ENCODE data around the gene HLF. TPM values are rescaled to one million over a fixed set of nuclear protein-coding genes. Genes with fewer than 3 reads are reported as not detected.

HLF gene
- total and polyA plus RNA-seq, 2 donors (not counting 3 experiments of a cell fraction or from before 2014, with no cell fraction given) = not detected

GRCh38 chr17:55305321-55306087 is 40.7 kb downstream of the HLF start:
- H3K9ac ChIP-seq (replicated peaks; ENCODE audit: extremely low read depth, insufficient read depth, low read length) = no peak overlapping the region
- ChIA-PET CTCF (interaction anchor here (0.6 to 2.1 kb wide), 2 partner anchors 9 to 313 kb away, joined by 3 to 7 read pairs; no protein-coding TSS in a partner anchor), POLR2A (no interaction called here)
- dilution Hi-C loops (cut with MboI; ENCODE audit: extremely low pct_ligation_motif_present, low sequenced_read_pairs) = no loop called here
- no peaks in the 10 kb centered on the region for H4K20me1 ChIP-seq (replicated peaks; ENCODE audit: control insufficient read depth, extremely low read depth, insufficient read depth, low read length)
- H3K4me3 ChIP-seq (replicated peaks in 1 of 3; ENCODE audit: insufficient read depth in 1 of 3, low read depth in 1 of 3, low read length in 3 of 3) = no peak overlapping the region
- no TSS peak for BruUV-seq (replicated peaks)
- FAIRE-seq (no peak), DNase-seq (ENCODE audit: low read depth, low spot score) (no peak)
- H3K36me3 ChIP-seq (ENCODE audit: control insufficient read depth in 2 of 2, extremely low read depth in 1 of 2, insufficient read depth in 2 of 2, low read length in 2 of 2) = no peaks in the 10 kb centered on the region
- no peak for TF ChIP-seq CTCF (IDR thresholded peaks at IDR 0.05; ENCODE audit: extremely low read depth in 1 of 2, insufficient read depth in 1 of 2, low read depth in 1 of 2, low read length in 2 of 2)
- no peak for TF ChIP-seq GATA2 (IDR thresholded peaks at IDR 0.05; ENCODE audit: insufficient read depth, insufficient read length, low read depth, low read length)
- no peak for TF ChIP-seq MAX (IDR thresholded peaks at IDR 0.05; ENCODE audit: insufficient read depth, insufficient read length)
- TF ChIP-seq JUN (IDR thresholded peaks at IDR 0.05; ENCODE audit: borderline replicate concordance, insufficient read depth, insufficient read length, low read depth) = no peak
- TF ChIP-seq POLR2AphosphoS5 (IDR thresholded peaks at IDR 0.05; ENCODE audit: insufficient read depth, low read depth, low read length) = no peak
- TF ChIP-seq FOS (IDR thresholded peaks at IDR 0.05; ENCODE audit: borderline replicate concordance, insufficient read depth, low read length) = no peak
- no peak for TF ChIP-seq EZH2 (IDR thresholded peaks at IDR 0.05; ENCODE audit: borderline replicate concordance, low read depth, low read length, severe bottlenecking)
- no peak for TF ChIP-seq POLR2A (IDR thresholded peaks at IDR 0.05; ENCODE audit: low read depth, low read length)
- no peak for TF ChIP-seq MYC (IDR thresholded peaks at IDR 0.05; ENCODE audit: low read depth, low read length)
- H3K79me2 ChIP-seq (ENCODE audit: control insufficient read depth, insufficient read depth, low read length) = no peaks in the 10 kb centered on the region
- no peaks in the 10 kb centered on the region for H3K9me1 ChIP-seq (replicated peaks; ENCODE audit: control insufficient read depth, extremely low read depth, insufficient read depth, low read length)
- intact Hi-C loops (cut with micrococcal nuclease) = no loop called here
- no peak overlapping the region for H3K4me2 ChIP-seq (ENCODE audit: insufficient read depth, low read length)
- H3K4me1 ChIP-seq (ENCODE audit: control insufficient read depth, extremely low read depth, insufficient read depth, low read length) = no peaks in the 10 kb centered on the region
- H2AFZ ChIP-seq (ENCODE audit: low read depth, low read length) = no peak overlapping the region
- H3K9me3 ChIP-seq (replicated peaks; ENCODE audit: control insufficient read depth, insufficient read depth, low read length) = no peaks in the 10 kb centered on the region
- peaks cover 0 to 3% of the 10 kb centered on the region in 2 experiments for H3K27me3 ChIP-seq (ENCODE audit: control insufficient read depth in 2 of 2, insufficient read depth in 2 of 2, low read length in 2 of 2)
- H3K27ac ChIP-seq (ENCODE audit: insufficient read depth, low read depth, low read length) = no peak overlapping the region

Measured in endothelial cell of umbilical vein (primary cell).